H9 (cell line): ENCODE data around the gene DHCR24. TPM values are rescaled to one million over a fixed set of nuclear protein-coding genes. Genes with fewer than 3 reads are reported as not detected.

Experiments
- DNase-seq: peaks from one replicate; pipeline ENCODE4 v3.0.0-alpha.2; 2017
- H2AFZ ChIP-seq: one replicate; pipeline ENCODE4 v1.6.1; 2013; ENCODE audit warnings: mild to moderate bottlenecking, low read length, control low read depth, moderate library complexity
- H2AK5ac ChIP-seq: 2 replicates; pipeline ENCODE4 v1.6.1; 2013; ENCODE audit warnings: low read length, control low read depth, mixed read lengths; ENCODE audit not compliant: insufficient read length
- H2BK120ac ChIP-seq: one replicate; pipeline ENCODE4 v1.6.1; 2013; ENCODE audit warnings: low read depth, mild to moderate bottlenecking, low read length, control low read depth, inconsistent platforms; ENCODE audit not compliant: poor library complexity, severe bottlenecking
- H2BK12ac ChIP-seq: 2 replicates; pipeline ENCODE4 v1.6.1; 2013; ENCODE audit warnings: low read length, control low read depth, mixed read lengths, low read depth; ENCODE audit not compliant: insufficient read length
- H2BK15ac ChIP-seq: 2 replicates; pipeline ENCODE4 v1.6.1; 2013; ENCODE audit warnings: low read depth, low read length, control low read depth
- H2BK20ac ChIP-seq: one replicate; pipeline ENCODE4 v1.6.1; 2013; ENCODE audit warnings: low read depth, mild to moderate bottlenecking, low read length, control low read depth, inconsistent platforms; ENCODE audit not compliant: poor library complexity, severe bottlenecking
- H2BK5ac ChIP-seq: 2 replicates; pipeline ENCODE4 v1.6.1; 2013; ENCODE audit warnings: low read length, control low read depth, mixed read lengths; ENCODE audit not compliant: insufficient read length
- H3K14ac ChIP-seq: 2 replicates; pipeline ENCODE4 v1.6.1; 2013; ENCODE audit warnings: low read length, control low read depth; ENCODE audit not compliant: insufficient read depth
- H3K18ac ChIP-seq: 2 replicates; pipeline ENCODE4 v1.6.1; 2013; ENCODE audit warnings: low read depth, mild to moderate bottlenecking, mixed read lengths, low read length, control low read depth; ENCODE audit not compliant: insufficient read length
- H3K23ac ChIP-seq: 2 replicates; pipeline ENCODE4 v1.6.1; 2013; ENCODE audit warnings: low read length, control low read depth, mixed read lengths, low read depth; ENCODE audit not compliant: insufficient read length
- H3K23me2 ChIP-seq: 2 replicates; pipeline ENCODE4 v1.6.1; 2013; ENCODE audit warnings: low read depth, mild to moderate bottlenecking, mixed read lengths, low read length, control low read depth; ENCODE audit not compliant: insufficient read length, poor library complexity, severe bottlenecking
- H3K27ac ChIP-seq: 2 replicates; pipeline ENCODE4 v1.5.1; 2013; ENCODE audit warnings: low read length, control low read depth, mixed read lengths, low read depth; ENCODE audit not compliant: insufficient read length
- H3K27me3 ChIP-seq: 2 replicates; pipeline ENCODE4 v1.6.1; 2013; ENCODE audit warnings: low read length, control low read depth, inconsistent platforms; ENCODE audit not compliant: insufficient read depth
- H3K4ac ChIP-seq: 2 replicates; pipeline ENCODE4 v1.6.1; 2013; ENCODE audit warnings: low read depth, mild to moderate bottlenecking, control low read depth, inconsistent platforms, low read length, moderate library complexity
- H3K4me1 ChIP-seq: 2 replicates; pipeline ENCODE4 v1.6.1; 2013; ENCODE audit warnings: low read length, control low read depth, inconsistent platforms; ENCODE audit not compliant: insufficient read depth
- H3K4me2 ChIP-seq: 2 replicates; pipeline ENCODE4 v1.6.1; 2013; ENCODE audit warnings: low read length, control low read depth, mixed read lengths; ENCODE audit not compliant: insufficient read length, insufficient read depth
- H3K56ac ChIP-seq: 2 replicates; pipeline ENCODE4 v1.6.1; 2013; ENCODE audit warnings: low read depth, mild to moderate bottlenecking, mixed read lengths, low read length, control low read depth; ENCODE audit not compliant: insufficient read length
- H3K79me1 ChIP-seq: 2 replicates; pipeline ENCODE4 v1.6.1; 2013; ENCODE audit warnings: low read depth, mild to moderate bottlenecking, moderate library complexity, low read length, control low read depth, inconsistent platforms; ENCODE audit not compliant: insufficient read depth, poor library complexity, severe bottlenecking
- H3K79me2 ChIP-seq: 2 replicates; pipeline ENCODE4 v1.6.1; 2013; ENCODE audit warnings: low read length, control low read depth, inconsistent platforms; ENCODE audit not compliant: insufficient read depth
- H3K9ac ChIP-seq: 2 replicates; pipeline ENCODE4 v1.6.1; 2013; ENCODE audit warnings: low read length, control low read depth, mixed read lengths; ENCODE audit not compliant: insufficient read length; ENCODE audit errors: extremely low read depth
- H3K9me3 ChIP-seq: one replicate; pipeline ENCODE4 v1.6.1; 2013; ENCODE audit warnings: low read depth, low read length, inconsistent platforms; ENCODE audit not compliant: control insufficient read depth
- H3T11ph ChIP-seq: one replicate; pipeline ENCODE4 v1.6.1; 2013; ENCODE audit warnings: mild to moderate bottlenecking, low read length, control low read depth, inconsistent platforms
- H4K20me1 ChIP-seq: one replicate; pipeline ENCODE4 v1.6.1; 2013; ENCODE audit not compliant: control insufficient read depth, insufficient read length, insufficient read depth
- H4K5ac ChIP-seq: 2 replicates; pipeline ENCODE4 v1.6.1; 2013; ENCODE audit warnings: low read depth, mild to moderate bottlenecking, mixed read lengths, low read length, control low read depth; ENCODE audit not compliant: insufficient read length
- H4K8ac ChIP-seq: replicated peaks from 2 replicates; pipeline ENCODE4 v1.6.1; 2013; ENCODE audit warnings: low read length, control low read depth, mixed read lengths, low read depth; ENCODE audit not compliant: insufficient read length
- H4K91ac ChIP-seq: 2 replicates; pipeline ENCODE4 v1.6.1; 2013; ENCODE audit warnings: low read depth, mild to moderate bottlenecking, moderate library complexity, mixed read lengths, low read length, control low read depth; ENCODE audit not compliant: insufficient read length
- H3K27ac Mint-ChIP-seq, 3 experiments: 2 replicates in 2 of 3; 3 replicates in 1 of 3; pipeline ENCODE4 v1.8.0; 2020 to 2021; ENCODE audit warnings: mixed read lengths in 3 of 3, mild to moderate bottlenecking in 1 of 3, moderate library complexity in 1 of 3
- H3K27me3 Mint-ChIP-seq: 2 replicates; pipeline ENCODE4 v1.8.0; 2021; ENCODE audit warnings: low read depth, mild to moderate bottlenecking, moderate library complexity, mixed read lengths
- H3K36me3 Mint-ChIP-seq, 3 experiments: 2 replicates in 2 of 3; 3 replicates in 1 of 3; pipeline ENCODE4 v1.8.0; 2020 to 2021; ENCODE audit warnings: low read depth in 3 of 3, mixed read lengths in 3 of 3; ENCODE audit not compliant: insufficient read depth in 1 of 3
- H3K4me1 Mint-ChIP-seq, 2 experiments: 2 replicates each; pipeline ENCODE4 v1.8.0; 2020; ENCODE audit warnings: mixed read lengths in 2 of 2
- H3K4me3 Mint-ChIP-seq, 2 experiments: 2 replicates in 1 of 2; 3 replicates in 1 of 2; pipeline ENCODE4 v1.8.0; 2020 to 2021; ENCODE audit warnings: mild to moderate bottlenecking in 2 of 2, mixed read lengths in 2 of 2, moderate library complexity in 1 of 2
- H3K9me3 Mint-ChIP-seq, 2 experiments: 2 replicates in 1 of 2; 3 replicates in 1 of 2; pipeline ENCODE4 v1.8.0; 2020; ENCODE audit warnings: mild to moderate bottlenecking in 2 of 2, mixed read lengths in 2 of 2, moderate library complexity in 1 of 2
- WGBS: extraction: QIAGEN DNeasy Blood & Tissue Kit; methylation state at CpG from one replicate; pipeline ENCODE4 v1.1.7; 2013; ENCODE audit warnings: missing lambda C conversion rate, low lambda C conversion rate, mixed read lengths; ENCODE audit not compliant: insufficient read length; ENCODE audit errors: extremely low coverage; 5-methylcytosine and 5-hydroxymethylcytosine counted together
- total RNA-seq: library from RNA; stranded (reverse); gene quantifications from 2 replicates; pipeline ENCODE4 v1.2.1, GENCODE V29; 2021
- TF ChIP-seq, protein P1 (sequence below): fragments of 200-600 bp; sonication (generic); conservative IDR thresholded peaks from 3 replicates; pipeline ENCODE4 v1.8.0; 2021; ENCODE audit warnings: antibody characterized with exemption, mild to moderate bottlenecking

Gene DHCR24
- total RNA-seq, 1 experiment from 2014 or later, result 318 TPM

DNA sequence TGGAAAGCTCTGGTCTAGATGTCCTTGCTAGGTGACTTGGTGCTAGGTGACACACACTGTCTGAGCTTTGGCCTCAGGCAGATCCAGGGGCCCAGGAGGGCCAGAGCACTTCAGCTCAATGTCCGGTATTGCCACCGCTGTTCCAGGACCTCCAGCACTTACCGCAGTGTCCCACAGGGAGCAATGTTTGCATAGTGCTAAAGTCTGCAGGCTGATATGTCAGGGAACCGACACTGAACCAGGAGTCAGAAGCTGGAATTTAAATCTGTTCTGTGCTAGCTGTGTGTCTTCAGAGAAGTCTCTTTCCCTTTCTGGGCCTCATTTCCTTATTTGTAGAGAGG lies 19.3 kb downstream of the DHCR24 start:
- Histone ChIP-seq H3K4me2 (no peak overlapping the region), H2BK120ac (no peak overlapping the region), H2AFZ (no peak overlapping the region), H2AK5ac (no peak overlapping the region), H3K14ac (no peak overlapping the region), H3K56ac (no peak overlapping the region), H3K27ac (no peak overlapping the region), H2BK5ac (no peak overlapping the region), H3K23me2 (no peaks in the 10 kb centered on the region), H4K20me1 (no peaks in the 10 kb centered on the region), H3K18ac (no peak overlapping the region), H3K9me3 (no peaks in the 10 kb centered on the region), H3K79me1 (peaks cover 5% of the 10 kb centered on the region), H3K9ac (no peak overlapping the region), H3T11ph (no peak overlapping the region), H4K91ac (no peak overlapping the region), H3K79me2 (0 out of 2 replicates have a peak, but pooled peaks cover 7% of the 10 kb centered on the region), H3K4me1 (no peaks in the 10 kb centered on the region), H4K5ac (no peak overlapping the region), H4K8ac (no peak overlapping the region), H3K23ac (no peak overlapping the region), H2BK20ac (no peak overlapping the region), H2BK12ac (no peak overlapping the region), H3K4ac (no peak overlapping the region), H3K27me3 (no peaks in the 10 kb centered on the region), H2BK15ac (no peak overlapping the region)
- H3K36me3 Mint-ChIP-seq, result peaks cover 46 to 92% (median 91%) of the 10 kb centered on the region in 3 experiments
- no CpG with 5 or more reads among the region's 4 CpGs for WGBS
- no peaks in the 10 kb centered on the region for H3K27me3 Mint-ChIP-seq
- no peak for DNase-seq
- no peak overlapping the region for H3K27ac Mint-ChIP-seq
- H3K9me3 Mint-ChIP-seq, result no peaks in the 10 kb centered on the region
- H3K4me3 Mint-ChIP-seq, result no peak overlapping the region
- TF ChIP-seq, protein P1, sequence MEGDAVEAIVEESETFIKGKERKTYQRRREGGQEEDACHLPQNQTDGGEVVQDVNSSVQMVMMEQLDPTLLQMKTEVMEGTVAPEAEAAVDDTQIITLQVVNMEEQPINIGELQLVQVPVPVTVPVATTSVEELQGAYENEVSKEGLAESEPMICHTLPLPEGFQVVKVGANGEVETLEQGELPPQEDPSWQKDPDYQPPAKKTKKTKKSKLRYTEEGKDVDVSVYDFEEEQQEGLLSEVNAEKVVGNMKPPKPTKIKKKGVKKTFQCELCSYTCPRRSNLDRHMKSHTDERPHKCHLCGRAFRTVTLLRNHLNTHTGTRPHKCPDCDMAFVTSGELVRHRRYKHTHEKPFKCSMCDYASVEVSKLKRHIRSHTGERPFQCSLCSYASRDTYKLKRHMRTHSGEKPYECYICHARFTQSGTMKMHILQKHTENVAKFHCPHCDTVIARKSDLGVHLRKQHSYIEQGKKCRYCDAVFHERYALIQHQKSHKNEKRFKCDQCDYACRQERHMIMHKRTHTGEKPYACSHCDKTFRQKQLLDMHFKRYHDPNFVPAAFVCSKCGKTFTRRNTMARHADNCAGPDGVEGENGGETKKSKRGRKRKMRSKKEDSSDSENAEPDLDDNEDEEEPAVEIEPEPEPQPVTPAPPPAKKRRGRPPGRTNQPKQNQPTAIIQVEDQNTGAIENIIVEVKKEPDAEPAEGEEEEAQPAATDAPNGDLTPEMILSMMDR, result no peak
- no peaks in the 10 kb centered on the region; a peak in 1 of 4 replicates for H3K4me1 Mint-ChIP-seq
